DLD1 (cell line): ENCODE data around the gene LRRC10B.

ENCODE experiments used
- in situ Hi-C: cut with HindIII; loops from 2 replicates; pipeline ENCODE4 v1.10.0; 2017; ENCODE audit warnings: low sequenced_read_pairs

LRRC10B gene

GRCh38 chr11:61505640-61506155, 2.9 kb upstream of the LRRC10B start:
- in situ Hi-C loops, result no loop called here

- in situ Hi-C loops, result no loop called here
Observed at GRCh38 chr11:61507012-61507768, 1.4 kb upstream of the LRRC10B start.

- in situ Hi-C loops, result no loop called here
Observed at GRCh38 chr11:61509043-61510029, 787 bp downstream of the LRRC10B start.

- in situ Hi-C loops, result no loop called here
Observed at GRCh38 chr11:61510166-61510919, 1.8 kb downstream of the LRRC10B start.

- in situ Hi-C loops, result no loop called here
Observed at GRCh38 chr11:61510974-61511373, 2.4 kb downstream of the LRRC10B start.

- in situ Hi-C loops, result no loop called here
Observed at GRCh38 chr11:61511383-61511782, 2.8 kb downstream of the LRRC10B start.

- in situ Hi-C loops, result no loop called here
Observed at GRCh38 chr11:61512435-61512834, 3.9 kb downstream of the LRRC10B start.

- in situ Hi-C loops, result no loop called here
Observed at GRCh38 chr11:61513143-61513765, 4.7 kb downstream of the LRRC10B start.

- in situ Hi-C loops, result no loop called here
Observed at GRCh38 chr11:61514050-61514917, 5.7 kb downstream of the LRRC10B start.

- in situ Hi-C loops, result no loop called here
Observed at GRCh38 chr11:61515686-61516085, 7.1 kb downstream of the LRRC10B start.

- in situ Hi-C loops, result no loop called here
Observed at GRCh38 chr11:61516191-61516590, 7.6 kb downstream of the LRRC10B start.

GRCh38 chr11:61516675-61517572, 8.4 kb downstream of the LRRC10B start:
- in situ Hi-C loops, result no loop called here

GRCh38 chr11:61518032-61518795, 9.7 kb downstream of the LRRC10B start:
- in situ Hi-C loops, result no loop called here

GRCh38 chr11:61522881-61523280, 14.3 kb downstream of the LRRC10B start:
- in situ Hi-C loops, result no loop called here

GRCh38 chr11:61524446-61524845, 15.9 kb downstream of the LRRC10B start:
- in situ Hi-C loops, result no loop called here

- in situ Hi-C loops, result no loop called here
Observed at GRCh38 chr11:61524963-61525587, 16.5 kb downstream of the LRRC10B start.

GRCh38 chr11:61526229-61526628, 17.7 kb downstream of the LRRC10B start:
- in situ Hi-C loops, result no loop called here
